NCI-H187 (cell line): ENCODE measurements around the gene LRFN2.

Experiments used
- DNase-seq, 2 experiments: peaks; one replicate each; lab custom pipeline; 2025; lab: John Stamatoyannopoulos, UW

LRFN2 gene

GRCh38 chr6:40543776-40544175 lies 43.4 kb downstream of the LRFN2 start:
- no peak for DNase-seq

- DNase-seq, result peak in 1 of 2 experiments; percentile 10
These were observed 44.0 kb downstream of the LRFN2 start for GRCh38 chr6:40543146-40543545.

DNA sequence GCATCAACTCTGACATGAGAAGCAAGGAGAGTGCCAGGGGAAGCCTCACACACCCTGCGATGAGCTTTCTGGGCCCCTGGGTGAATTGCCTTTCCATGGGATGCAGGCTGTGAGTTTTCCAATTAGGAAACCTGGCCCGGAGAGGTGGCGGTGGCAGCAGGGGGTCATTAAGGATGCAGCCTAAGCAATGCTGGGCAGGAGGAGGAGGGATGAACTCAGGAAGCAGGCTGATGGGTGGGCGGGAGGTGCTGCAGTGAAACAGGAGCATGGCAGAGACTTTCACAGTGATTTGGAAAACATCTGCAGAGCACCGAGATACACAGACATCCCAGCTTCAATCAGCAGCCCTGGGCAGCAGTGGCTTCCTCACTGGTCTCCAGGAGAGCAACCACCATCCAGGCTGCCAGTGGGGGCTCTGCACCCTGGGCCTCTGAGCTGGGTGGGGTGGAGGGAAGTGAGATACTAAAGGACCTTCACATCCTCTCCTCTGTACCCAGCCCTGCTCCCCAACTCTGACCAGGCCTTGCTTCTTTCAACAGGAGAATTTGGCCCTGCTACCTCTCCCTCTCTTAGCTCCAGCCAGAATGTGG lies 44.9 kb downstream of the LRFN2 start:
- DNase-seq, result no peak

- DNase-seq, result no peak
These were observed 45.5 kb downstream of the LRFN2 start for GRCh38 chr6:40541556-40542174.

DNA sequence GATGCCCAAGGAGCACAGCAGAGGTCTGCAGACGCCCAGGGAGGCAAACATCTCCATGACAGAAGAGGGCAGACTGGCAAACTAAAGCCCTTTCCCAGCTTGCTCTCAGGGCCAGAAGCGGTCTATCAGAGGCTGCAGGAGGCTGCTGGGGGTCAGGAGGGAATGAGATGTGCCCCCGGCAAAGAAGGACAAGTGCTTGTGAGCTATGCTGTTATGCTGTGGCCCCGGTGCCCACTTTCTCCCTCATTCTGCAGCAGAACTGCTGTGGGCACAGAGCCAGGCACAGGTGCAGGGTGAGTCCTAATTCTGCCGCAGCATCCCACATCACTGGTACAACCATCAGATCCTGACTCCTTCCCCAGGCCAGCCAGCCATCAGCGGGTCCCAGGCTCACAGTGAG lies 46.4 kb downstream of the LRFN2 start:
- no peak for DNase-seq

DNA sequence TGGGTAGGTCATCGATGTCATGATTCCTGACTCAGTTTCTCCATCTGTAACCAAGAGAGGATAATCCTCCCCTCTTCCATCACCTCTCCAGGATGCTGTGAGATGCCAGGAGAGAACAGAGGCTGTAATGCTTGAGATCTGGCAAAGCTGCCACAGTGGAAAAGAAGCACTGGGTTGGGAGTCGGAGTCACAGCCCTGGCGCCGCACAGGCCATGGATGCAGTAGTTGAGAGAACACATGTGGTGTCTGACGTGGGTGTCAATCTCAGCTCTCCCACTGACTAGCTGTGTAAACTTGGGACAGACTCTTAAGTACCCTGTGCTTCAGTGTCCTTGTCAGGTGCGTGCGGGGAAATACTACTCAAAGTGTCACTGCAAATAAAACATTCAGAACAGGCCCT lies 47.3 kb downstream of the LRFN2 start:
- no peak for DNase-seq

DNA sequence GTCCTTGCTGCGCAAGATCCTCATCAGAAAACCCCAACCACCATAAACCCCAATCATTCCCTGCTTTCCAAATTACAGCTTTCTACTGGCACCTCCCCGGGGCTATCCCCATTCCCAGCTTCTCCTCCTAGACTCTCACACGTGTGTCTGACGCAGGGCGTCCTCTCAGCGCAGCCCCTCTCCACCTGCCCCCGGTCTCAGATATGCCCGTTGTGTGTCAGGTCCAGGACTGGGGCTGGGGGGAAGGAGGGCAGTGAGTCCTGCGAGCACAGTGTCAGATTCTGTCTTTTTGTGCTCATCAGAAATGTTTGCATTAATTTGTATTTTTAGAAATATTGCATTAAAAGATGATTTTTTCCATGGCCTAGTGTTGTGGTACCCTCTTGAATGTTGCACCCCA lies 48.6 kb downstream of the LRFN2 start:
- no peak for DNase-seq

- no peak for DNase-seq
These were observed 49.7 kb downstream of the LRFN2 start for GRCh38 chr6:40537446-40537845.

DNA sequence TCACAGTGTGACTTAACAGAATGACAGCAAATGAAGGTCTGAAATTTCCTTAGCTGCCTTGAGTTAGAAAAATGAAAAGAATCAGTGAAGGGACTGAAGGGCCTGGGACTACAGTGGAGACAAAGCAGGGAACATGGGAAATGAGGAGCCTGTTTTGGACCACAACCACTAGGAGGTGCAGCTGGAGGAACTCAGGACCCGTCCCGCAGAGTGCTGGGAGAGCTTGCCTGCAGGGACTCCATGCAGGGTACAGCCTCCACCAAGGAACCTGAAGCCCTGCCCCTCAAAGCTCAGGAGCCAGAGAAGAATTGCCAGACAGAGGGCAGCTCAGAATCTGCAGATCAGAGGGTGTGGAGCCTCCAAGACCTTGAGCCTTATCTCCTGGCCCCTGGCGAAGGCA lies 50.7 kb downstream of the LRFN2 start:
- DNase-seq, result no peak

DNA sequence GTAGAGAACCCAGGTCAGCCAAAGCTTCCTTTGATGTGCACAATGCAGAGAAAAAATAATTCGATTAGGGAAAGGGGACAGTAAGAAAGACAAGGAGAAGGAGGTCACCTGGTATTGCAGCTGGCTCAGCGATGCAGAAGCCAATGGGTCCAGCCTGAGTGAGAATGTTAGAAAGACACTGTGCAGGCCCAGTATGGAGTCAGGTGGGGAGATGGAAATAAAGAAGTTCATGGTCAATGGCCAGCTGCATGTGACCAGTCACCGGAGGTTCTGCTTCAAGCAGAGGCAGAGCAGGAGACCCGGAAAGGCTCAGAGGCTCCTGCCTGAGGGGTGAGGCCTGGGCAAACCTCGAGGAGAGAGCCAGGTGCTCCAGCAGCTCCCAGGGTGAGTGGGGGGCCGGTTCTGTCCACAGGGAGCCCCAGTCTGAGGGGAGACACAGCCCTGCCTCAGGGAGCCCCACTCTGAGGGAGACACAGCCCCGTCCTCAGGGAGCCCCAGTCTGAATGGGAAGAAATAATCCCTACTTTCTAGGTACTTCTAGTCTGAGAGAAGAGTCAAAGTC lies 51.3 kb downstream of the LRFN2 start:
- DNase-seq, result no peak

GRCh38 chr6:40535110-40535818 lies 51.9 kb downstream of the LRFN2 start:
- DNase-seq, result no peak

DNA sequence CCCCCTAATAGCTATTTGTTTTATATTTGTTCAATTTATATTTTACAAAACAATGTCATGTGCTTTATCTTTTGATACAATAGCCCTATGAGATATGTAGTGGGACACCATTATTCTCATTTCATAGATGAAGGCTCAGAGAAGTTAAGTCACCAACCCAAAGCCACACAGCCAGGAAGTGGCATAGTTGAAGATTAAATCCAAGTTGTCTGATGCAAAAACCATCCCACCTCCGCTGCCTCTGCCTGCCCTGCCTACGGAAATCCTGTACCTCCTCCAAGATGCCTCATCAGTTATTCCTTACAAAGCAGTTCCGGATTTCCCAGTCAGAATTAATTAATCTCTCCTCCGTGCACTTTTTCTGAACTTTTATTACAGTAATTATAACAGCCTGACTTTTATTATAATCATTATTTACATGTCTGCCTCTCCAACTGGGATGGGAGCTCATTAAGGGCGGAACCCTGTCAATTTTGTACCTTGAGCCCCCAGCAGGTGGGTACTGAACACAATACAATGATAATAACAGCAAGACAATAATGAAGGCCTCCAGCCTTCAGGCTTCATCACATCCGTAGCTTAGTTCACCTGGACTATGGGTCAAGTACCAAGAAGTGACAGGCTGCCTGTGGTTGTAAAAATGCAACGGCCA lies 54.7 kb downstream of the LRFN2 start:
- DNase-seq, result no peak

- DNase-seq, result no peak
These were observed 57.2 kb downstream of the LRFN2 start for GRCh38 chr6:40529919-40530318.

GRCh38 chr6:40529040-40529439 lies 58.1 kb downstream of the LRFN2 start:
- DNase-seq, result no peak

DNA sequence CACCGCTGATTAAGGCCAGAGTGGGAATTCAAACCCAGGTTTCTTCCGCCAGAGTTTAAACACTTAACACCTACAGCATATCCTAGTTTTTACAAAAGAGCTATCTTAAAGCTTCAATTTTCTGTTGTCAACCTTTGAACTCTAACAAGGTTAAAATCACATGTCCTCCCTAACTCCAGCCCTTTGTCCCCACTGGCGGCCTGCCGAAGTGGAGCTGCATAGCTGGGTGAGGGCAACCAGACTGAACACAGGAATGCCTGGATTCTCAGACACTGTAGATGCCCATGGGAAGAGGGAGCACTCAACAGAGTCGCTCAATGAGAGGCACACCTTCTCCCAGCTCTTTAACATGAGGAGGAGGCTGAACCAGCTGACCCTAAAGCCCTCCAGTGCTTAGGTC lies 59.1 kb downstream of the LRFN2 start:
- no peak for DNase-seq

DNA sequence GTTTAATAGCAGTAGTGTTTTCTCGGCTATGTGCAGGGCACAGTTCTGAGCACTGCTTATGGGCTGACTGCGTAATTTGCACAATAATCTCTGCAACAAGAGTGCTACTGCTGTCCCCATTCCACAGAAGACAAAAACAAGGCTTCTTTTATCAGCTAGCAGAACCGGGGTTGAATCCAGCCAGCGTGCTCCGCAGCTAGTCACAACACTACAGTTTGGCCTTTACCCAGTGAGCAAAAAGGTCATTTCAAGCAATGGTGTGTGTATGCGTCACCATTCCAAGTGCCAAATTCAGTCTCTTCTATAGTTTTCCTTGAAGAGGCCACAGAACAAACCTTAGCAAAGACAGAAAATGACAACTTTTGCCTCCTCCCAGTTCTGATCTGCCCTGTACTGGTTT lies 61.1 kb downstream of the LRFN2 start:
- no peak for DNase-seq

DNA sequence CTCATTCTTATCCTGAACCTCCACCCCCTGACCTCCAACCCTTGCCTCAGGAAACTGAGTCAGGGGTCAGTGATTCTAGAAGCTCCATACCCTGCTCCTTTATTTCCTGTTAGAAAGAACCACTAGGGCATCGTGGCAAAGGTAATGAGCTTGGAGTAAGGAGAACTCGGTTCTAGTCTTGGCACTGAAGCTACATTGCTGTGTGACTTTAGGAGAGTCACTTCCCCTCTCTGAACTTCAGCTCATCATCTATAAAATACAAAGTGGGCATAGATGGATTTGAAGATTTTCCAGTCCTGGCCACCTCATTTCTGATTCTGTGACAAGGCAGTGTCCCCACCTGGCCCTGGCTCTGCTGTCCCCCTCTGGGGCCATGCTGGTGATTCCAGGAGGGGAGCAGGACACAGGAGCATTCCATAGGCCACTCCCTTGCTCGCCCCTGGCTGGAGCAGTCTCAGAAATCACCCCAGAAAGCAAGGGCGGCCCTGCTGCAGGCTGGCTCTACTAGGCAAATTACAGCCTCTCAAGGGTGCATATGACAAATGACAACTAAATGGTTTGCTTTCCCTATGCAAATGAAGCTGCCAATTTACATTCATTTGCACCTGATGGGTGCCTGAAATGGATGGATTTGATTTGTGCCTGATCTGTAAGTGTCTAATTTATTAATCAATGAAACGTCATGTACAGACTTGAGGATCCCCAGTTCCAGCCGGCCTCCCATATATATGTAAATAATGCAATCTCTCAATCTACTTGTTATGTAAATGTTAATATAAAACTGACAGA lies 62.2 kb downstream of the LRFN2 start:
- DNase-seq, result no peak

GRCh38 chr6:40523505-40524172 lies 63.5 kb downstream of the LRFN2 start:
- no peak for DNase-seq

DNA sequence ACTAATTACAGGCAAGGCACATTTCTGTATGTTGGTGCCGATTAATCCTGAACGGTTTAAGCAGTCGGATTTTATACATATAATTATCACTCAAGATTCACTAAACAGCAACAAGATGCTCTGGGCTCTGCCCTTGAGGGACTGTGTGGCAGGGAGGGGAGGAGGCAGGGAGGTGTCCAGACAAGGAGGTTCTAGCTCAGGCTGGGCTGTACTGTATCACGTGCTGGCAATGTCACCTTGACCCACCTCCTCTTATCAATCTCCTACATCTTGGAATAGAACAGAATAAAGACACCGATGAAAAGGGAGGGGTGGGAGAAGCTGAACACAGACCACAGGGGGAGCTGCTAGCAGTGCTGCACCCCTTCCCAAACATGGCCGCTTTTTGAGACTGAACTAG lies 65.7 kb downstream of the LRFN2 start:
- no peak for DNase-seq

DNA sequence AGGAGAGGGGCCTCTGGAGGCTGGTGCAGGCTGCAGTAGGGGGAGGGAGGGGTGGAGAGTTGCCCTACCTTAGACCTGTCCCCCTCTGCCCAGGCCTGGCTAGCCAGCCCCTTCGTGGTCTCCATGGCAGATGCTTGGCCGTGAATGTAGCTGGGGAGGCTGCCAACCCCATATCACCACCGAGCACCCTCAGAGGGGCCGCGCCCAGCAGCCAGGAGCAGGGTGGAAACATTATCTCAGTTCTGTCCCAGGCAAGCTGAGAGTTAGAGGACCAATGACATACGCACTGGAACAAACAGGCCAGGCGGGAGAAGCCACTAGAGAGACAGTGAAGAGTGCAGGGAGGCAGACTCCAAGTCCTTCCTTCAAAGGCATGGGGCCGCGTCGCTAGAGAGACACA lies 66.5 kb downstream of the LRFN2 start:
- DNase-seq, result peak in 1 of 2 experiments; percentile 9

GRCh38 chr6:40520084-40520483 lies 67.1 kb downstream of the LRFN2 start:
- no peak for DNase-seq
